22Rv1 (cell line): ENCODE measurements around the gene DNAJC25.
A peak's percentile ranks its signal among the peaks of the same experiment; 100 is the strongest.

ENCODE experiments used
- H3K27ac ChIP-seq: fragments of 450-650 bp; 2 replicates; pipeline ENCODE4 v1.5.1; 2017
- CTCF ChIP-seq: fragments of 450-650 bp; IDR thresholded peaks from 2 replicates; pipeline ENCODE4 v1.5.1; 2017; ENCODE audit warnings: mild to moderate bottlenecking
- ZFX ChIP-seq: fragments of 450-650 bp; IDR thresholded peaks from 2 replicates; pipeline ENCODE4 v1.6.1; 2017; ENCODE audit warnings: antibody characterized with exemption, borderline replicate concordance

Gene DNAJC25

GRCh38 chr9:111628411-111628810 lies 2.7 kb upstream of the DNAJC25 start:
- TF ChIP-seq ZFX = no peak
- no peak for TF ChIP-seq CTCF
- H3K27ac ChIP-seq = no peak overlapping the region

GRCh38 chr9:111630182-111630963 lies 761 bp upstream of the DNAJC25 start:
- TF ChIP-seq CTCF (no peak), ZFX (no peak)
- H3K27ac ChIP-seq = peak overlapping the region; percentile 82

- H3K27ac ChIP-seq = peak overlapping the region; percentile 82
- TF ChIP-seq ZFX (no peak), CTCF (no peak; the same call in 1 of the 2 replicates)
Observed at GRCh38 chr9:111630964-111631213, 245 bp upstream of the DNAJC25 start.

GRCh38 chr9:111632060-111632459 lies 926 bp downstream of the DNAJC25 start:
- H3K27ac ChIP-seq = peak overlapping the region; percentile 82
- TF ChIP-seq CTCF = no peak

GRCh38 chr9:111632695-111633388 lies 1.7 kb downstream of the DNAJC25 start:
- TF ChIP-seq CTCF = no peak
- no peak for TF ChIP-seq ZFX
- no peak overlapping the region for H3K27ac ChIP-seq

GRCh38 chr9:111633389-111633736 lies 2.2 kb downstream of the DNAJC25 start:
- H3K27ac ChIP-seq = no peak overlapping the region
- no peak for TF ChIP-seq CTCF
- no peak for TF ChIP-seq ZFX

- no peak for TF ChIP-seq ZFX
- no peak for TF ChIP-seq CTCF
- no peak overlapping the region for H3K27ac ChIP-seq
Observed at GRCh38 chr9:111634860-111635259, 3.7 kb downstream of the DNAJC25 start.
